HG02943 (cell line): ENCODE results near the gene HIF1A.
"Not testable (repeated sequence)": the region's sequence is repeated elsewhere in the genome, so short reads cannot be mapped to it uniquely, and the experiment has no call there.

ENCODE experiments used
- ATAC-seq: cut with Tn5 transposase; IDR thresholded peaks from one replicate; pipeline ENCODE4 v1.9.1; 2021; ENCODE audit warnings: mild to moderate bottlenecking, low read depth, moderate library complexity; ENCODE audit not compliant: unreplicated experiment

HIF1A gene

DNA sequence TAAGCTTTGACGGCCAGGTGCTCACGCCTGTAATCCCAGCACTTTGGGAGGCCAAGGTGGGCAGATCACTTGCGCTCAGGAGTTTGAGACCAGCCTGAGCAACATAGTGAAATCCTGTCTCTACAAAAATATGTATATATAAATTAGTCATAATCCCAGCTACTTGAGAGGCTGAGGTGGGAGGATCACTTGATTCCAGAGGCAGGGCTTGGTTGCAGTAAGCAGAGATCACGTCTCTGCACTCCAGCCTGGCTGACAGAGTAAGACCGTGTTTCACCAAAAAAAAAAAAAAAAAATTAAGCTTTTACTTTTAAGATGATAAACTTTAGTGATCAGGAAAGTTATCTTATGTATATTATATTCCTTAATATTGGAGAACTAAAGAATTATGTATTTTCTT is 48.9 kb downstream of the HIF1A start:
- ATAC-seq, result no peak

DNA sequence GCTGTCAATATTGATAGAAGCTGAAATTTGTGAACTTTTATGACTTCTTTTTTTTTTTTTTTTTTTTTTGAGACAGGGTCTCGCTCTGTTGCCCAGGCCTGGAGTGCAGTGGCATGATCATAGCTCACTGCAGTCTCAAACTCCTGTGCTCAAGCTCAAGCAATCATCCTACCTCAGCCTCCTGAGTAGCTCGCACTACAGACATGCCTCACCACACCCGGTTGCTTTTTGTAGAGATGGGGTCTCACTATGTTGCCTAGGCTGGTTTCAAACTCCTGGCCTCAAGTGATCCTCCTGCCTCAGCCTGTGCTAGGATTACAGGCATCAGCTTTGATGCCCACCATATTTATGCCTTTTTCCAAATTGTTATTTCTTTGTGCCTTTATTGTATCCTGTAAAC is 51.0 kb downstream of the HIF1A start:
- not testable (repeated sequence) for ATAC-seq

DNA sequence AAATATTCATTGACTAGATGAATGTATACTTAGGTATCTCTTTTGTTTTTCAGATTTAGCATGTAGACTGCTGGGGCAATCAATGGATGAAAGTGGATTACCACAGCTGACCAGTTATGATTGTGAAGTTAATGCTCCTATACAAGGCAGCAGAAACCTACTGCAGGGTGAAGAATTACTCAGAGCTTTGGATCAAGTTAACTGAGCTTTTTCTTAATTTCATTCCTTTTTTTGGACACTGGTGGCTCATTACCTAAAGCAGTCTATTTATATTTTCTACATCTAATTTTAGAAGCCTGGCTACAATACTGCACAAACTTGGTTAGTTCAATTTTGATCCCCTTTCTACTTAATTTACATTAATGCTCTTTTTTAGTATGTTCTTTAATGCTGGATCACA is 51.6 kb downstream of the HIF1A start:
- ATAC-seq, result no peak

DNA sequence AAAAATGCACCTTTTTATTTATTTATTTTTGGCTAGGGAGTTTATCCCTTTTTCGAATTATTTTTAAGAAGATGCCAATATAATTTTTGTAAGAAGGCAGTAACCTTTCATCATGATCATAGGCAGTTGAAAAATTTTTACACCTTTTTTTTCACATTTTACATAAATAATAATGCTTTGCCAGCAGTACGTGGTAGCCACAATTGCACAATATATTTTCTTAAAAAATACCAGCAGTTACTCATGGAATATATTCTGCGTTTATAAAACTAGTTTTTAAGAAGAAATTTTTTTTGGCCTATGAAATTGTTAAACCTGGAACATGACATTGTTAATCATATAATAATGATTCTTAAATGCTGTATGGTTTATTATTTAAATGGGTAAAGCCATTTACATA is 52.0 kb downstream of the HIF1A start:
- ATAC-seq, result no peak

DNA sequence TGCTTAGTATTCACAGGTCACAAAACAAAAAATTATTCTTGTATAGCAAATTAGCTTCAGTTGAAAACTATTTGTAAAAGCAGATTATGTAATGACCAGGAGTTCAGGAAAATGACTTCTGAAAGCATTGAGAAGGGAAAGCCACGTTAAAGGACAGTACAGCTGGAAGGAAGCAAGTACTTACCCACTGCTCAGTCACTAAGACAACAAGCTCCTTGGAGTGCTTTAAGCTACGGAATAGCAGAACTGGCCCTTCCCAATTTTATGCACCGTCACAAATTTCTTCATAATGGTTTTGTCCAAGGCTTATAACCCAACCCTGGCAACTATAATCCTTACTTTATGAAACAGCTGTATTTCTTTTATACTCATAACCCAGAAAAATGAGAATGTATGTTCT is 54.0 kb downstream of the HIF1A start:
- ATAC-seq, result no peak

DNA sequence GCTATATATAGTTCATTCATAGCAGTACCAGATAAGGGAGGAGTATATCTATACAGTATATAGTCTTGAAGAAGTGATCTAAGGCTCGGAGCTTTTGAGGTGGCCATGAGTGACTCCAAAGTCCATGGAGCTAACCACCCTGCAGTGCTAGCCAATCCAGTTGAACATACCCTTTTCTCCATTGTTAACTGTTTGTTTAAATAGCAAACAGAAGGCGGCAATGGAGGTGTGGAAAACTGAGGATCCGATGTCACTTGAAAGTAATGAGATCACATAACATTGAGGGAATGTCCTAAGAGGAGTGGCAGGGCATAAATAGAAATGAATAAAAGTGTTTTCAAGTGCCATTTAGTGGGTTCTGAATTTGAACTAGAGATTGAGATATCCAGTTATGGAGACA is 54.6 kb downstream of the HIF1A start:
- ATAC-seq, result no peak

DNA sequence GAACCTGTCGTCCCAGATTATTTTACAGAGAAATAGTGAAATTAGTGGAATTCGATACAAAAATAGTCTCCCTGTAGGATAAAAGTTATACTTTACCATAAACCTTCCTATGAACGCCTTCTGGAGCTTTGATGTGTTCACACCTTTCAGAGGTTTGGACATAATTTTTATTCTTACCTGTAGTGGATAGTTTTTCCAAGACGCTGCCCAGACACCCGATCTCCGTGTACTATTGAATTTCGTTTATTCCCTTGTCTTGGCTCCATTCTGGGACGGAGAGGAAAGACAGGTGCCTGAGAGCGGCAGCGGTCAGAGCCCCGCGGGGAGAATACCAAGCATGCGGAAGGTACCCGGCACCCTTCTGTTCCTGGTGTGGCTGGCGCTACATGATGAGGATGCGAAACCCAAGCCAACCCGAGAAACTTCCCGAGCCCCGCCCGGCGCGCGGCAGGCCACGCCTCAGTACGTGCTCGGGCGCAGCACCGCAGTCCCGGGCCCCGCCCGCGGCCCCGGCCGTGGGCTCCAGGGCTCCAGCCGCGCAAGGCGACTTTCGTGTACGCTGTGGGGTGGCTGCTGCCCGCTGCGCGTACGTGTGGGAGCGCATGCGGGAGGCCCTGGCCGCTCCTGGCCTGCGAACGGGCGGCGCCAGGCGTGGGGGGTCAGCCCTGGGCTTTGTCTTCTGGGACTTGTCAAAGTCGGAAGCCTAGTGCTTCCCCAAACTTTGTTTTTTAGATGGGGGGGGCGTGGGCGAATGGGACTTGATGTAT is 55.6 kb downstream of the HIF1A start:
- peak; percentile 94 for ATAC-seq

DNA sequence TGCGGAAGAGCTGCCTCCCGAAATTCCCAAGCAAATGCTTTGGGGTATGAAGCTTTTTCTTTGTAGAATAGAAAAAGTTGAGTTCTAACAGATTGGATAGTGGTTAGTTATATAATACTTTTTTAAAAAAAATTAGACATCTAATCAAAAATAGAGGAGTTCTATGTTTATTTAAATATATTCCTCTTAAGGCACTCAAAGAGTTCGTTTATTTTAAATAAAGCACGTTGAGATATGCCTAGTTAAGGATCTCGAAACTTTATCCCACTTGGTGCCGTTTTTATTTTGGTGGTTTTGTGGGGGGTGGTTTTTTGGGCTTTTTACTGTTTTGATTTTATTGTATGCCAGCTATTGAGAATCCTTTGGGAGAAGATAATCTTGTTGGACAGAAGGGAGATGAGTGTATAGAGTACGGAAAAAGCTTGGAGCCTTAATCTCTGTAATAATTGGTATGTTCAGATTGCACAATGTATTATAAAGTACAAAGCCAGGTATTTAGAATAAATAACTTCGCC is 56.2 kb downstream of the HIF1A start:
- ATAC-seq, result no peak

DNA sequence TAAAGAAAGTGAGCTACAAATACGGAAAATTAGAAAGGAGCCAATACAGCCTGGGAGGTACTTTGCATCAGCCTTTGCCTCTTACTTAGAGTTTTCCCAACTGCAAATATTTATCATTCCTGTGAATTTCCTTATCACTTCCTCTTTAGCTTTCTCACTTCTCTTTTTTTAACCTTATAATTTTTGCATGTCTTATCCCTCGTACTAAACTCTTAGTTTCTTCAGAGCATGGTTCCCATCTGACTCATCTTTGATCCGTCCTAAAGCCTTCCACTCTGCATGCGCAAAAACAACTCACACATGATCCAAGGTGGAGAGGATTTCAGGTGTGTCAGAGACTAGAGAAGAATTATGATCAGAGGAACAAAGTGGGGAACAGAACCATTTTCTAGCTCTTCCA is 57.3 kb downstream of the HIF1A start:
- ATAC-seq, result no peak

DNA sequence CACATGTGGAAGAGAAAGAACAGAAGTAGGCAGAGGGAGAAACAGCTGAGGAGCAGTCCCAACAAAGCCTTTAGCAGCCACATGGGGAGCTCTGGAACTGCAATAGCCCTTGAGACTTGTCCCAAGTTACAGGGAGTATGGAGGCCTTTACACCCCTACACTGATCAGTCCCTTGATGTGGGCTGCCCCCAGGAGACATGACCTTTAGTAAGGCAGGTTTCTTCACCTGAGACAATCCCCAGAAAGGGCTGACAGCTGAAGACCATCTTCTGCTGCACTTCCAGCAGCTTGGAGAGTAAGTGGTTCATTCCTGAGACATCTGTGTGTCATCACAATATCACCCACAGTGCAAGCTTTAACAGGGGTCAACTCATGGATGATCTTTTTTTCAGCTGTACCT is 58.3 kb downstream of the HIF1A start:
- no peak for ATAC-seq

DNA sequence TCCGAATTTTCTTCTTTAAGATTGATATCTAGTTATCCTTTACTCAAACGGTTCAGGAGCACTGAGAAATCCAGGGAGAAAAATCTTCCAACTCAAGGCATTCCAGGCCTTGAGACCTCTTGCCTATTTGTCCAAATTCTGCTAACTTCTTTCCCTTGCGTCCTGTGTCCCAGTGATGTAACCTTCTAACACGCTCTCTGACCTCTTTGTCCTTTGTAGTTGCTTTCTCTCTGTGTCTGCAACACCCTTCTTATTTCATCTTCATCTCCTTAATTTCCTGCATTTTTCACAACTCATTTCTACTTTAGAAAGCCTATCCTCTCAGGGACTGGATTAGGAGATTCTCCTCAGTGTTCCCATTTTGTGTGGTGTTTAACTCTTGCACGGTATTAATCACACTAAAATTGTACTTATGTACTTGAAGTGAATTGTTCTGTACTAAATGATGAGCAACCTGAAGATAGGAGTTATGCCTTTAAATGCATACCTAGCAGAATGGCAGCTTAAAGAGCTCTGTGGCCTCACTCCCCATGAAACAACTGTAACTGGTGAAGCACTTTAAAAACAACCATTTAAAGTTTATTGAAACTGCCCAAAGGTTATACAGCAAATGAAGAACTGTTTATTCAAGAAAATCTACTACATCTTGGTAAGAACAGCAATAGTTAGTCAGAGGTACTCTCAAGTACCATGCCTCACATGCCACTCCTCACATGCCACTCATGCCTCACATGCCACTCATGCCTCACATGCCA is 59.5 kb downstream of the HIF1A start:
- ATAC-seq, result no peak

DNA sequence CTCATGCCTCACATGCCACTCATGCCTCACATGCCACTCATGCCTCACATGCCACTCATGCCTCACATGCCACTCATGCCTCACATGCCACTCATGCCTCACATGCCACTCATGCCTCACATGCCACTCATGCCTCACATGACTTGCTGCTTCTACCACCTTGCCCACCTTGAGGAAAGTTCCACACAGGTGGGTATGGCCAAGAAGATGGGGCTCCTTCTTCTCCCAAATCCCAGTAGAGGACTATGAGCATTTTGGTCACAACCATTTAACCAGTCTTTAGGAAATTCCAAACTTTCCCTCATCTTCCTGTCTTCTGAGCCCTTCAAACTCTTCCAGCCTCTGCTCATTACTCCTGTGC is 60.0 kb downstream of the HIF1A start:
- not testable (repeated sequence) for ATAC-seq

DNA sequence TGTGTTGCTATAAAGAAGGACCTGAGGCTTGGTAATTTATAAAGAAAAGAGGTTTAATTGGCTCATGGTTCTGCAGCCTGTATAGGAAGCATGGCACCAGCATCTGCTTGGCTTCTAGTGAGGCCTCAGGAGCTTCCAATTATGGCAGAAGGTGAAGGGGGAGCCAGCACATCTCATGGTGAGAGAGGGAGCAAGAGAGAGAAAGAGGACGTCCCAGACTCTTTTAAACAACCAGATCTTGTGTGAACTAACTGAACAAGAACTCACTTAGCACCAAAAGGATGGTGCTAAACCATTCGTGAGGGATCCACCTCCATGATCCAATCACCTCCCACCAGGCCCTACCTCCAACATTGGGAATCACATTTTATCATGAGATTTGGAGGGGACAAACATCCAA is 60.8 kb downstream of the HIF1A start:
- no peak for ATAC-seq

DNA sequence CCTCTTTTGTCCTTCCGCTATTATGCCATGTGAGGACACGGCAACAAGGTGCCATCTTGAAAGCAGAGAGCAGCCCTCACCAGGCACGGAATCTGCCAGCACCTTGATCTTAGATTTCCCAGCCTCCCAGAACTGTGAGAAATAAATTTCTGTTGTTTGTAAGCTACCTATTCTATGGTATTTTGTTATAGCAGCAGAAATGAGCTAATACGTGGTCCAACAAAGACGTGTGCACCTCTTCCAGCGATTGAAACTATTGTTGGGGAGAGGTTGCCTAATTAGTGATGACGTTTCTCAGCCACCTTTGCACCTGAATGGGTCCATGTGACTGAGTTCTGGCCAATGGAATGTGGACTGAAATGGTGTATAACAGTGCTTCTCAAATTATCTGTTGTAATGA is 64.6 kb downstream of the HIF1A start:
- ATAC-seq, result no peak

DNA sequence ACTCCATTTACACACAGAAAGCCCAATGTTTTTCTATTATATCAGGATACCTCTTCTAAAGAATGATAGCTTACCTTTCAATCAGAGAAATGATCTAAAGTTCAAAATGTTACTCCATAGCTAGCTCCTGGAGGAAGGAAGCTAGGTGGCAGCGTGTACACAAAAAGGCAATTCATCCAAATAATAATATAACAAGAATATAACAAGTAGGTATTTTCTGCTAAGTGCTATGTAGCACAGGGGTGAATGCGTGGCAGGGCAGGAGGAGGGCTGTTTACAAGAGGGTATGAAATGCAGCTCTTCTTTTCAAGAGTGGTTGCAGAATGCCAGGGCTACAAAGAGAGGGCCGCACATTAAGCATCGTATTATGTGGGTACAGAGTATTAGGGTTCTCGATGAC is 66.2 kb downstream of the HIF1A start:
- ATAC-seq, result peak; percentile 18

DNA sequence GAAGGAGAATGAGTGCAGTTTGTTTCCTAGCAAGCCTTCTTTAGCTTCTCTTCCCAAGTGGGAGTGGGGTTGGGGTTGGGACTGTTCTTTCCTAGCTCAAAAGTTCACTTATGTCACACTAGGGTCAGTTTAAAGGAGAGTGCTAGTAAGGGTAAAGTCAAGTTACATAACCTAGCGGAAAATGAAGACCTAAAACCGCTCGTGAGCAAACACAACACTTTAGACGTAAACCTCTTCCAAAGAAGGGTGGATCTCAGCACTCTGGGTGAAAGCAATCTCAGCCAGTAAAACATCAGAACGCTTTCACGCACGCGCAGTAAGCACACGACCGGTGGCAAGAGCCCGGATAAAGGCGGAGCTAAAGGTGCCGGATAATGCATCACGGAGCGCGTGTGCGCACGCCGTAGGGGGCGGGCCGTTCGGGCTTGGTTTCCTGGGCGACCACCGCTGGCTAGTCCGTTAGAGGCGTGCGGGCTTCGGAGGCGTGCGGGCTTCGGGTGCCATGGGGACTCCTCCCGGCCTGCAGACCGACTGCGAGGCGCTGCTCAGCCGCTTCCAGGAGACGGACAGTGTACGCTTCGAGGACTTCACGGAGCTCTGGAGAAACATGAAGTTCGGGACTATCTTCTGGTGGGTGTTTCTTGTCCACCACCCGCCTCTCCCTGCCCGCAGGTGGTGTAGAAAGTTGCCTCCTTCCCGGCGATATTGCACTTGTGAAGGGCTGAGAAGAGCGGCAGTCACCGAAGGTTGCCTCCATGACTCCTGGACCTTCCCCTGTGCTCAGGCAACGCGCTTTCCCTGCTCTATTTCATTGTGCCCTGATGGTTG is 66.9 kb downstream of the HIF1A start, which contains the start of gene SNAPC1:
TSS of gene SNAPC1 (plus strand) at position 462 of the 828 bp plus-strand sequence. CDS start at position 503, 41 bp downstream.
- peak; percentile 95 for ATAC-seq

DNA sequence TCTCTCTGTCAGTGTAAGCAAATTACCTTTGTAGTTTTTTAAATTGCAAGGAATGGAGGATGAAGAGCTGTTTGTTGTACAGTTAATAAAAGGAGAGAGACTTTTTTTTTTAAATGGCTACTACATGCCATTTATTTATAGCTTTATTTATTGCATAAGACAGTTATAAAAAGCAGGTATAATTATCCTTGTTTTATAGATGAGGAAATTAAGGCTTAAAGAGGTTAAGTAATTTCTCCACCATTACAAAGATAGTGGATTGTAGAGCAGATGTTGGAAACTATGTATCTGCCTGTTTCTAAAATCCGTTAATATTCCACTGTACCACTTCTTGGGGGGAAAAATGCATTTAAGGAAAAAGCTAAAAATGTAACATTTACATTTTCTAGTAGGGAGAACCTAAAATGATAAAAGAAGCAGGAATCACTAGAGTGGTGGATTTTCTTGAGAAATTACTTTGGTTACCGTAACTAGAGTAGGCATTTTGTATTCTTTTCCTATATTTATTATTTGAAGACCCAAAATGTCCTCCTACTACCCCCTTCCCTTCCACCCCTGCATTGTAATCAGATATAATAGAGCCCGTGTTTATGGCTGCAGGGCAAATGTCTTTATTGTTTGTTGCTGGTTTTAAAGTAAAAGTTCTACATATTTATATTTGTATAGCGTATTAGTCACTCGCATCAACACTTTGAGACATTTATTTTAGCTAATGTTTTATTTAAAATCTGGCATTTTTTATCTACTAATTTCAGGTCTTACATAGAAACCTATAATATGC is 69.2 kb downstream of the HIF1A start:
- ATAC-seq, result no peak

DNA sequence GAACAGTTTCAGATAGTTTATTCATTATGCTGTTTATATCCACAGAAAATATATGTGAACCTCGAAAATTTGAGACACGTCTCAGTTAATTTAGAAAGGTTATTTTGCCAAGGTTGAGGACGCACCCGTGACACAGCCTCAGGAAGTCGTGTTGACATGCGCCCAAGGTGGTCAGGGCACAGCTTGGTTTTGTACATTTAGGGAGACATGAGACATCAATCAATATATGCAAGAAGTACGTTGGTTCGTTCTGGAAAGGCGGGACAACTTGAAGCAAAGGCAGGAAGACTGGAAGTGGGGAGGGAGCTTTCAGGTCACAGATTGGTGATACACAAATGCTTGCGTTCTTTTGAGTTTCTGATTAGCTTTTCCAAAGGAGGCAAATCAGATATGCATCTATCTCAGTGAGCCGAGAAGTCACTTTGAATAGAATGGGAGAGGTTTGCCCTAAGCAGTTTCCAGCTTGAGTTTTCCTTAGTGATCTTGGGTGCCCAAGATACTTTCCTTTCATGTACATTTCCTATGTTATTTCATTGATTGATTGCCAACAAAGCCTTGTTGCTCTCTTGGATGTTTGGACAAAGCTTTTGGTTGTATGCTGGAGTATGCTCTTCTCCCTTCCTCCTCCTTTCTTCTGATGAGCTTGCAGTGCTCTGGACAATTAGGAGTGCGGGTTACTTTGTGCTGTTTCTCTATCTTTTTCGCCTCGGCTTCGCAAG is 70.1 kb downstream of the HIF1A start:
- ATAC-seq, result no peak

DNA sequence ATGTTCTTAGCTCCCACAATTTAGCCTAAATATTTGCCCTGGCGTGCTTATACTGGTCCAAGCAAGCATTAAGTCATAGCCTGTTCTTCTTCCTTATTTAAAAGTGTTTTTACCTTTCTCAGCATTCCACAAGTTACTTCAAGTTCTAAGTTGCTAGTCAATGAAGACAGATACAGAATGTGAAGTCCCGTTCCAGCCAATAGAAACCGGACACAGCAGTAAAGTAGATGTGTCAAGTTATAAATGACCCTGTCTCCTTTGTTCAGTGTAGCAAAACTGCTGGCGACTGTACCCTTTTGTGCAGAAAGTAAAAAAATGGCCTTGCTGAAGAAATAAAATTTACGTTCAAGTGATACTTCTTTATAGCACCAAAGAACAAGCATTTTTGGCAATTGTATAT is 70.8 kb downstream of the HIF1A start:
- no peak for ATAC-seq

DNA sequence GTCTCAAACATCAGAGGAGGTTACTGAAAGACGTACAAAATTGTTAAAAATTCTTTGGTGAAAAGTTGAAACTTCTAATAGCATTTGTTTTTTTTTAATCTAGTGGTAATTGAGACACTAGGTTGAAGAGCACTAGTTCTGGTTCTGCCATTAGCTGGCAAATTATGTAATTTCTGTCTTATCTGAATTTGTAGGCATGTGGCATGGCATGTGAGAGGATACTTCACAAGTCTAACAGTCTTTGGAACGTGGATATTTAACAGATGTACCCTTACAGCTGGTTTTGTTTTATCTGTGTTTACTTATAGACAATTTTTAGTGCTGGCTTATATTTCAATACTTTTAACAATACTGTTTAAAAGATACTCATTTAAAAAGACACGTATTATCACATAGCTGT is 72.9 kb downstream of the HIF1A start:
- ATAC-seq, result no peak
